GM04503 (cell line): ENCODE data around the gene AGTPBP1.
"Not testable (repeated sequence)": the region's sequence is repeated elsewhere in the genome, so short reads cannot be mapped to it uniquely, and the experiment has no call there.

ENCODE experiments used
- DNase-seq: peaks from one replicate; pipeline ENCODE4 v3.0.0-alpha.2; 2012; ENCODE audit warnings: low read depth

The AGTPBP1 gene

GRCh38 chr9:85617141-85617670 is 124.5 kb downstream of the AGTPBP1 start:
- no peak for DNase-seq

DNA sequence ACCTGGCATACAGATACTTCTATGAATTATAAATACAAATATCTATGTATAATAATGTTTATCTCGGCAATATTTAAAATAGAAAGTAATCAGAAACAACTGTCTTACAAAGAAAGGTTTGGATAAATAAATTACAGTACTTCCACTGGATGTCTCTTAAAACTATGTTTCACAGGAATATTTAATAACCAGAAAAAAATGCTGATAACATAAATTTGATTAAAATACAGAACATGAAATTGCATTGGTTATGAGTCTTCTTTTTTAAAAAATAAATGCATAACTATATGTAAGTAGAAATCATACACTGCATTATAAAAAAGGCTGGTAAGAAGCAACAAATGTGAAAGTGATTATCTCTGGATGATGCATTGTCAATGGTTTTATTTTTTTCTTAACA is 126.0 kb downstream of the AGTPBP1 start:
- DNase-seq = no peak

DNA sequence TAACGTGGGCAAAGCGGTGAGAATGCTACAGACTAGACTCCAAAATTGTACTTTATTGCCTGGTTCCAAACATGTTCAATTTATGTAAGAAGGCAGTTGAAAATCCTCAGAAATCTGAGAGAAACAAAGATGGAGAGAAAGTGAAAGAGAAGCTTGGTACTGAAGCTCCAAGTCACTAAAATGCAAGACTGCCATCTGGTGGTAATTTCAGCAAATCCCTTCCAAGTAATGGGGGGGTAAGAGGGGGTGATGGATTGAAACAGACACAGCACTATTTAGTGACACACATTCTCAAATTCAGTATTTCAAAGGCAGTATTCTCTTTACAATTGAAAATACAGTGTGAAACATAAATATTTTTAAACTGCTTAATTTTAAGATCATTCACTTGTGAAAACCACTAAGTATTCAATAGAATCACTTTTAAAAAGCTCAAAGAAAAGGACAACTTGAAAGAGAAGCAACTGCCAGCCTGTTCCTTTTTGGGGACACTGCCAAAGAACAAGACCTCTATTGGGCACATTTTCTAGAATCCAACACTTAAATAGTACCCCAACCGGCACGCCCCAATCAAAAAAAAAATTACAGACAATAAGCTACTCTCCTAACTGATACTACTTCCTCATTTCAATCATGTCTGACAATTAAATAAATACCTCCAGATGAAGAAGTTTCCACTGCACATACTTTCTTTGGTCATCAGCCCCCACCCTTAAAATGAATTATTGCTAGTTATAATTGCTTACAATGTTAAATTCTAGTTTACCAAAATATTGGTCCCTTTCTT is 131.5 kb downstream of the AGTPBP1 start:
- DNase-seq = peak; percentile 25

DNA sequence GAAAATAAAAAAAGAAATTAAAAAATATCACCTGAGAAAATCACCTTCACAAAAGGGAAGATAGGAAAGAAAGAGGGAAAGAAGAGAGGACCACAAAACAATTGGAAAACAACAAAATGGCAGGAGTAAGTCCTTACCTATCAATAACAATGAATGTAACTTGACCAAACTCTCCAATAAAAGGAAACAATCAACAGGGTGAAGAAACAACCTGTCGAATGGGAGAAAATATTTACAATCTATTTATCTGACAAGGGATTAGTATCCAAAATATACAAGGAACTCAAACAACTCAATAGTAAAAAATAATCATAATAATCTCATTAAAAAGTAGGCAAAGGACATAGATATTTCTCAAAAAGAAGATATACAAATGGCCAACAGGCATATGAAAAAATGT is 135.8 kb downstream of the AGTPBP1 start:
- no peak for DNase-seq

GRCh38 chr9:85603936-85604335 is 137.8 kb downstream of the AGTPBP1 start:
- no peak for DNase-seq

DNA sequence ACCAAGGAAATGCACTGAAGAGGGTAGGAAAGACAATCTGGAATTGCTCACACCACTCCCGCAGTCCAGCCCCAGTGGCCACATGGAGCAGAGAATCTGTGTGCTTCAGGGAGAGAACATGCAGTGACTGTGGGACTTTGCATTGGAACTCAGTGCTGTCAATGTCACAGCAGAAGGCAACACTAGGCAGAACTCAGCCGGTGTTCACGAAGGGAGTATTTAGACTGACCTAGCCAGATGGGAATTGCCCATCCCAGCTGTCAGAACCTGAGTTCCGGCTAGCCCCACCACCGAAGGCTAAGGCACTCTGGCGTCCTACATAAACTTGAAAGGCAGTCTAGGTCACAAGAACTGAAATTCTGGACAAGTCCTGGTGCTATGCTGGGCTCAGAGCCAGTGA is 139.0 kb downstream of the AGTPBP1 start:
- no peak for DNase-seq

DNA sequence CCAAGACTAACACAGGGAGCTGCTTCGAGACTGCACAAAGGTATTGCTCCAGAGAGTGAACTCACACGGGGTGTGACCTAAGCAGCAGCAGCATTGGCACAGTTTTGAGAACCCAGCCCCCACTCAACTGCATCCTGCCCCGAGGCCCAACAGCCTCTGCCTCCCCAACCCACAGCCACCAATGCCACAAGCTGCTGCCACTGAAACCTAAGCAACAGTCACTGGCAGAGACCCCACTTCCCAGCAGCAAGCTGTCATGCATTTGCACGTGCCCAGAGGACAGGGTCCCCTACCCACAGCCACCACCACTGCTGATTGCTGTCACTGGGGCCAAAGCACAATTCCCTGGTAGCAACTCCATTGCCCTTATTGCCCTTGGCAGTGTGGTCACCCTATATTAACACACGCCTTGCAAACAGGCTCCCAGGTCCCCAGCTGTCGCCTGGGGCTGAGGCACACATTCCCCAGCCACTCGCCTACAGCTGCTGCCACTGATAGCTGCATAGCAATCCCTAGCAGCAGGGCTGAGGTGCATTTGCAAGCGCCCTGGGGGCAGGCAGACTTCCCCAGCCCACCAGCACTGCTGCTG is 141.0 kb downstream of the AGTPBP1 start:
- no peak for DNase-seq

DNA sequence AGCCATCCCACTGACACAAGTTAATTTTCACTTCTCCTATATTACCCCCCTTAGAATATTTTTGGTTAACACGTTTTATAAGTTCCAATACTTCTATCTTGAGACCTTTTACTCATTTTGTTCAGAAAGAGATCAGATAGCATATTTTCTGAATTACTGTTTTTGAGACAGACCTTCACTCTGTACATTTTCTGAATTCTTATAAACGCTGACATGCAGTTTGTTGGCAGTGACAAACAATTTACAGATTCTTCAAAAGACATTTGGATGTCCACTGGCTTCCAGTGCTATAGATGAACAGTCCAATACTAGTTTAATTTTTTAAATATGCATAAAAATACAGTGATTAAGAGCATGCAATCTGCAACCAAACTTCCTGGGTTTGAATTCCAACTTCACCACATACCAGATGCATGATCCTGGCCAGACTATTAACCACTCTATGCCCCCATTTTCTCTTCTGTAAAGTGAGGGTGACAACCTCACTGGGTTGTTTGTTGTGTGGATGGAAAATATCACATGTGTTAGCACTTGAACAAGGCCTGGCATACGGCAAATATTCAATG is 142.1 kb downstream of the AGTPBP1 start:
- peak; percentile 14 for DNase-seq

DNA sequence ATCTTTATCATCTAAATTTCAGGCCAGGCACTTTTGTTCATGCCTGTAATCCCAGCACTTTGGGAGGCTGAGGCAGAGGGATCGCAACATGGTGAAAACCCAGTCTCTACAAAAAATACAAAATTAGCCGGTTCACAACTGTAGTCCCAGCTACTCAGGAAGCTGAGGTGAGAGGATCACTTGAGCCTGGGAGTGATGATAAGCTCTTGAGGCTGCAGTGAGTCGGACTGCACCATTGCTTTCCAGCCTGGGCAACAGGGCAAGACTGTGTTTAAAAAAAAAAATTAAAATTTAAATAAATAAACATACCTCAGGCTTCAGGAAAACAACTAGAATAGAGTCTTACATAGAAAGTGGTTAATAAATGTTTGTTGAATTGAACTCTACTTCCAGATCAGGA is 147.4 kb downstream of the AGTPBP1 start:
- no peak for DNase-seq

DNA sequence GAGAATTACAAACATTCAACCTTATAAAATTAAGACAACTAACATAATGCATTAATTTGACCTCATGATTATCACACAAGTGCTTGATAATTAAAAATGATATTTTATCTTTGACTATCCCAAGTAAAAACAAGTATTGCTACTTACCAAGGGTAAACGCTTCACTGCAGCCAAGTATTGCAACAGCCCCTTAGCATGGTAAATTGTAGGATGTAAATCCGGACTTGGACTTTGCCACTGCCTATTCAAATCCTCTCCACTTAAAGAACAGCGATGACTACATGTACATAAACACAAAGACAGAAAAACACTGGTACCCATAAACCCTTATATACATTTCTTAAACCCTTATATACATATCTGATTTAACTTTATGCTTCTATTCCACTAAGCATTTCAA is 155.1 kb downstream of the AGTPBP1 start:
- no peak for DNase-seq

DNA sequence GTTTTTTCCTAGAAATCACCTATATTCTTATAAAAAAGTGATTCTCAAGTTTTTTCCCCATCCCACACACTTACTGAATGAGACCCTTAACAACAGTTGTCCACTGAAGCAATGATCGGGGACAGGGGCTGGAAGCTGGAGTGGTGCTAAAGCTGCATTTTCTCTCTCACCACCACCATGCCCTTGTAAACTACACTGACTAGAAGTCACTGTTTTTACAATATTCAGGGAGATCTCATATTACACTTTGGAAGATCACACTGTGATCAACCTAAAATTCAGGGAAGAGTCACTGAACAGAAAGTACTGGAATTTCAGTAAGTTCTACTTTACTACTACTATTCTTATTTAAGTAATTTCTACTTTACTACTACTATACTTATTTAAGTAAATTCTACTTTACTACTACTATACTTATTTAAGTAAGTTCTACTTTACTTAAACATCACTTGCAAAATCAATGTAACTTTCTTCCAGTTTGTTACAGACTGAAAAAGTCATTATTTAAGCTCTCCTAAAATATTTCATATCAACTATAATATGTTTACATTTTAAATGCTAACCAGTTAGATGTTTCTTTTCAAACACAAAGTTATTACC is 164.3 kb downstream of the AGTPBP1 start:
- no peak for DNase-seq

GRCh38 chr9:85575868-85576267 is 165.9 kb downstream of the AGTPBP1 start:
- DNase-seq = no peak

DNA sequence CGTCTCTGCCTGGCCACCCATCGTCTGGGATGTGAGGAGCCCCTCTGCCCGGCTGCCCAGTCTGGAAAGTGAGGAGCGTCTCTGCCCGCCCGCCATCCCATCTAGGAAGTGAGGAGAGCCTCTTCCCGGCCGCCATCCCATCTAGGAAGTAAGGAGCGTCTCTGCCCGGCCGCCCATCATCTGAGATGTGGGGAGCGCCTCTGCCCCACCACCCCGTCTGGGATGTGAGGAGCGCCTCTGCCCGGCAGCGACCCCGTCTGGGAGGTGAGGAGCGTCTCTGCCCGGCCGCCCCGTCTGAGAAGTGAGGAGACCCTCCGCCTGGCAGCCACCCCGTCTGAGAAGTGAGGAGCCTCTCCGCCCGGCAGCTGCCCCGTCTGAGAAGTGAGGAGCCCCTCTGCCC is 168.2 kb downstream of the AGTPBP1 start:
- not testable (repeated sequence) for DNase-seq

- DNase-seq = not testable (repeated sequence)
Observed at GRCh38 chr9:85572917-85573316, 168.8 kb downstream of the AGTPBP1 start.

DNA sequence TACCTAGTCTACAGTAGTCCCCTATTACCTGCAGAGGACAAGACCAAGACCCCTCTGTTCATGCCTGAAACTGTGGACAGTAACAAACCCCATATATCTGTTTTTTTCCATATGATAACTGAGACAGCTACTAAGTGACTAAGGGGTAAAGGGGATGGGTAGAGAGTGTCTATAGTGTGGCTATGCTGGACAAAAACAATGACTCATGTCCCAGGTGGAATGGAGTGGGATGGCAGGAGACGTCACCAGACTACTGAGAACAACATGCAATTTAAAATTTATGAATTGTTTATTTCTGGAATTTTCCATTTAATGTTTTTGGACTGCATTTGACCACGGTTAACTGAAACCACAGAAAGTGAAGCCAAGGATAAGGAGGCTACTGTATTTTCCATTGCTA is 171.8 kb downstream of the AGTPBP1 start:
- peak; percentile 8 for DNase-seq

DNA sequence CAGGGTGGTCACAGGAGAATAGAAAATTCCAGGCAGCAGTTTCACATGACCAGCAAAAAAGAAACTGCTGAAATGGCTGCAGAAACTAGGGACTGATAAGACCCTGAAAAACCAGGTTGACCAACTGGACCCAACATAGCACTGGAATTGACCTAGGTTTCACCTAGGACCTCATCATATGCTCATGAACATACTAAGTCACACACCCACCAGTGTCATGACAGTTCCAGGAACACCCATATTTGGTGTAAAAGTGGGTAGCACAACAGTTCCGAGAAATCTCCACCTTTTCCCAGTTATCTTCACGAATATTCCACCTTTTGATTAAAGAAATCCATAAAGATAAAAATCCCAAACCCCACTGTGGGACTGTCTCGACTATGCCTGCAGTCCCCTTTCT is 182.2 kb downstream of the AGTPBP1 start:
- DNase-seq = no peak

- DNase-seq = no peak
Observed at GRCh38 chr9:85554349-85554748, 187.4 kb downstream of the AGTPBP1 start.

- no peak for DNase-seq
Observed at GRCh38 chr9:85553475-85553874, 188.3 kb downstream of the AGTPBP1 start.

DNA sequence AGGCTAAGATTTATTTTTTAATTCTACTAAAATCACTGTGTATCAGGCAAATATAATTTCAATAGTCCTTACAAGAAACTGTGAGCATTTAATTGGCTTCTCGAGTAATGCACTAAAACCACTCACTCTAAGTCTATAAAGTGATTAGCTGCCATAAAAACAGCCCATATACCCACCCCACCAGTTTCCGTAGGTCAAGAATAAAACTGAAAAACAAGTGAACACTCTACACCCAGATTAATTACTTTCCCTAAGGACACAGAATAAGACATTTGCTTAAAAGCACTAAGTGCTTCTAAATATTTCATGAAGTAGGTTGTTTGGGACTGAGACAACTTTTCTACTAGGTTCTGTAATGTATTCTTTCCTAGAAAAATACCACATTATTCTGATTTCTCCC is 194.2 kb downstream of the AGTPBP1 start:
- no peak for DNase-seq

DNA sequence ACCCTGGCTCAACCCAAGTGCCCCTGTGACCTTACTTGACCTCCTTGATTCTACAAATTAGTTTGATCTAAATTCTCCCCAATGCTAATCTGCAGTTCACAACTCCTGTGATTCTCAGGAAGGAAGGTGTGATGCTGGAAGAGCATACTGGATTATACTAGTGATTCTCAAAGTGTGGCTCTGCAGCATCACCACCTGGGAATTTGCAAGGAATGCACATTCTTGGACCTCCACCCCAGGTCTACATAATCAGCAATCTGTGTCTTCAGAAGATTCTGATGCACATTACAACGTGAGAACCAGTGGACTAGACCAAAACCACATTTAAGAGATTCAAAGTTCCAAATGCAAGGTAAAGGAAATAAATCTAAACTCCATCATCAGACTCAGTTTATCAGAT is 198.6 kb downstream of the AGTPBP1 start:
- DNase-seq = no peak

DNA sequence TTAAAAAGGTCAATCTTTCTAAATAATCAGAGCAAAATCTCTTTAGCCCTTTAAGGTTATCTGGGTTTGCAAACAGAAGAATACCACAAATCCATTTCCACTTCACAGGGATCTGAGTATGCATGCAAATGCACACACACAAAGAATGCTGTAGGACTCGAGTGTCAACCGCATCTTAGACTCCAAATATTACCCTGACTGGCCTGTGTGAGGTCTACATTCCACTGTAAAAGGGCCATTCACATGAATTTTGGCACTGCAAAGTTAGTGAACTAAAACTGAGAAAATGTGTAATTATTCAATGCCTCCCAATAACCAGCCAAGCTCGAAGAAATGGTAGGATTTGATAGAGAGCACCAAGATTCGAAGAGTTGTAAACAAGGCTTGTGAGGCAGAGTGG is 199.9 kb downstream of the AGTPBP1 start:
- DNase-seq = no peak

GRCh38 chr9:85536514-85536913 is 205.2 kb downstream of the AGTPBP1 start:
- no peak for DNase-seq

DNA sequence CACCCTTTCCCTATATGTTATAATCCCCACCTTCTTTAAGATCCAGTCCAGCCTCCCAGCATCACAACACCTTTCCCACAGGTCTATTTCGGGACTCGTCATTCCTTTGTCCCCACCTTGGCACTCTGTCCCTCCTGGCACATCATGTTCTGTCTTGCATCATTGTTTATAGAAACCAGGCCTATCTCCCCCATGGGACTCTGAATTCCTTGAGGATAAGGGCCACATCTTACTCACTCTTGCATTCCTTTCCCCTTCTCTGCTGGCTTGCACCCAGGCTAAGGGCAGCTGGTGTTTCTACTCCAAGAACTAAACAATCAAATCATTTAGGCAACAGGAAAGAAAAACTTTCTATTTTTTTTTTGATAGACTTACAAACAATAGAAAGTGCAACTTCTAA is 205.7 kb downstream of the AGTPBP1 start:
- DNase-seq = peak; percentile 51
